ENCODE results near the gene CCDC102B. TPM values are rescaled to one million over a fixed set of nuclear protein-coding genes. Genes with fewer than 3 reads are reported as not detected.

CCDC102B gene
- total RNA-seq, 1 donor from 2014 or later = 8.2 TPM

DNA sequence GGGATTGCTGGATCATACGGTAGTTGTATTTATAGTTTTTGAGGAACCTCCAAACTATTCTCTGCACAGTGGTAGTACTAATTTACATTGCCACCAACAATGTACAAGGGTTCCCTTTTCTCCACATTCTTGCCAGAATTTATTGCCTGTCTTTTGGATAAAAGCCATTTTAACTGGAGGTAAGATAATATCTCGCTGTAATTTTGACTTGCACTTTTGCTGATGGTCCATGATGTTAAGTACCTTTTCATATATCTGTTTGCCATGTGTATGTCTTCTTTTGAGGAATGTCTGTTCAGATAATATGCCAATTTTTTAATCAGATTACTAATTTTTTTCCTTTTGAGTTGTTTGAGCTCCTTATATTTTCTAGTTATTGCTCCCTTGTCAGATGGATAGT is 158.8 kb downstream of the CCDC102B start:
- no peaks in the 10 kb centered on the region for H3K27me3 Mint-ChIP-seq (ENCODE audit: unreplicated experiment)
- no peaks in the 10 kb centered on the region for H3K9me3 Mint-ChIP-seq (ENCODE audit: unreplicated experiment)
- DNase-seq (ENCODE audit: low spot score) = no peak
- H3K4me1 Mint-ChIP-seq (ENCODE audit: unreplicated experiment) = no peaks in the 10 kb centered on the region
- no peaks in the 10 kb centered on the region for H3K36me3 Mint-ChIP-seq (ENCODE audit: low read depth, unreplicated experiment)
- H3K4me3 Mint-ChIP-seq (ENCODE audit: unreplicated experiment) = no peak overlapping the region
- TF ChIP-seq, protein P1, sequence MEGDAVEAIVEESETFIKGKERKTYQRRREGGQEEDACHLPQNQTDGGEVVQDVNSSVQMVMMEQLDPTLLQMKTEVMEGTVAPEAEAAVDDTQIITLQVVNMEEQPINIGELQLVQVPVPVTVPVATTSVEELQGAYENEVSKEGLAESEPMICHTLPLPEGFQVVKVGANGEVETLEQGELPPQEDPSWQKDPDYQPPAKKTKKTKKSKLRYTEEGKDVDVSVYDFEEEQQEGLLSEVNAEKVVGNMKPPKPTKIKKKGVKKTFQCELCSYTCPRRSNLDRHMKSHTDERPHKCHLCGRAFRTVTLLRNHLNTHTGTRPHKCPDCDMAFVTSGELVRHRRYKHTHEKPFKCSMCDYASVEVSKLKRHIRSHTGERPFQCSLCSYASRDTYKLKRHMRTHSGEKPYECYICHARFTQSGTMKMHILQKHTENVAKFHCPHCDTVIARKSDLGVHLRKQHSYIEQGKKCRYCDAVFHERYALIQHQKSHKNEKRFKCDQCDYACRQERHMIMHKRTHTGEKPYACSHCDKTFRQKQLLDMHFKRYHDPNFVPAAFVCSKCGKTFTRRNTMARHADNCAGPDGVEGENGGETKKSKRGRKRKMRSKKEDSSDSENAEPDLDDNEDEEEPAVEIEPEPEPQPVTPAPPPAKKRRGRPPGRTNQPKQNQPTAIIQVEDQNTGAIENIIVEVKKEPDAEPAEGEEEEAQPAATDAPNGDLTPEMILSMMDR (IDR thresholded peaks at IDR 0.05; ENCODE audit: unreplicated experiment) = no peak
- no peak overlapping the region for H3K27ac Mint-ChIP-seq (ENCODE audit: unreplicated experiment)

DNA sequence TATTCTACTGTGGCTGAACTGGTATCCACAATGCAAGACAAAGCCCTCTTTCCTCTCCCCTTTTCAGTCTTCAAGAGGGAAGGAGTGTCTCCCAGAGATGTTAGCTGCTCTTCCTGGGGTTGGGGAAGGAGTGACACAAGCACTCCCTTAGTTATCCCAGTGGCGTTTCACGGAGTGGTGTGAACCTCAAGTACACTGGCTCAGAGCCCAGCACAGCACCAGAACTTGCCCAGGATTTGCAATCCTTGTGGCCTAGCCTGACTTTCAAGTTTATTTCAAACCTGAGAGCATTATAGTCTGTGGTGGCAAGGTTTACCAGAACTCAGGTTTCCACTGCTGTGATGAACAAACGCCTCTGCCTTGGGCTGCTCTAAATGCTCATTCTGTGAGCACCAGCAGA is 162.5 kb downstream of the CCDC102B start:
- Mint-ChIP-seq H3K27ac (ENCODE audit: unreplicated experiment) (no peak overlapping the region), H3K36me3 (ENCODE audit: low read depth, unreplicated experiment) (no peaks in the 10 kb centered on the region), H3K27me3 (ENCODE audit: unreplicated experiment) (no peaks in the 10 kb centered on the region), H3K9me3 (ENCODE audit: unreplicated experiment) (no peaks in the 10 kb centered on the region), H3K4me1 (ENCODE audit: unreplicated experiment) (no peaks in the 10 kb centered on the region), H3K4me3 (ENCODE audit: unreplicated experiment) (no peak overlapping the region)
- no peak for DNase-seq (ENCODE audit: low spot score)
- TF ChIP-seq, protein P1 (IDR thresholded peaks at IDR 0.05; ENCODE audit: unreplicated experiment) = no peak

DNA sequence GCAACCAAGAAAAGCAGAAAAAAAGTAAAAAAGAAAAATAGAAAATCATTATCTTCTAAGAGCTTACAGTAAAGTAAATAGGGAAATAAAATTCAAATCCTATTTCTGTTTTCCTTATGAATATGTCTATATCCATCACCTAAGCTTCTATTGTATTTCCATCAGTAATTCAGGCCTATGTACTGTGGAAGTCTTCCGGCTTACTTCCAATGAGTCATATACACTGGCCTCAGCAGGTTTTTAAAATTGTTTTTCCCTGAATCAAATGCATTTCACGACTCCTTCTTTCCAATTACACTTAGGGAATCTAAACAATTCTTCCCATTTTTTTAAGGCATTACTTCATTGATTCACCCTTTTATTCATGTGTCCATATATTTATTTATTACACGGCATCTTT is 164.7 kb downstream of the CCDC102B start:
- Mint-ChIP-seq H3K4me3 (ENCODE audit: unreplicated experiment) (no peak overlapping the region), H3K4me1 (ENCODE audit: unreplicated experiment) (no peaks in the 10 kb centered on the region), H3K9me3 (ENCODE audit: unreplicated experiment) (no peaks in the 10 kb centered on the region), H3K27ac (ENCODE audit: unreplicated experiment) (no peak overlapping the region), H3K36me3 (ENCODE audit: low read depth, unreplicated experiment) (no peaks in the 10 kb centered on the region), H3K27me3 (ENCODE audit: unreplicated experiment) (no peaks in the 10 kb centered on the region)
- no peak for DNase-seq (ENCODE audit: low spot score)
- TF ChIP-seq, protein P1 (IDR thresholded peaks at IDR 0.05; ENCODE audit: unreplicated experiment) = no peak

DNA sequence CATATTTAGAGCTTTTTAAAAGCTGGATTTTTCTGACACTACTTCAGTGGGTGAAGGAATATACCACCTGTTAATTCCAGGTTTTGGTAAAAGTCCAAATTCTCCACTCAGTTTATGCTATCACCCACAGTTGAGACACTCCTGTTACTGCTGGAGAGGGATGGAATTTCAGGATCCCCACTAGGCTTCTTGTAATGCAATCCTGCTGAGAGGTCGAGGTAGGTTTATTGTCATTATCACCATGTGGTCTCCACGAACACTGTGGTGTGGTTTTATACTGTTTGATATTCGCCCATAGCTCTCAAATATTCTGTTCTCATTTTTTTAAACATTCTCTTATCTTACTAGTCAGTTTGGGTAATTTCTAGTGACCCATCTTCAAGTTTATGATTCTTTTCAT is 167.9 kb downstream of the CCDC102B start:
- Mint-ChIP-seq H3K9me3 (ENCODE audit: unreplicated experiment) (no peaks in the 10 kb centered on the region), H3K36me3 (ENCODE audit: low read depth, unreplicated experiment) (no peaks in the 10 kb centered on the region), H3K4me1 (ENCODE audit: unreplicated experiment) (no peaks in the 10 kb centered on the region), H3K27me3 (ENCODE audit: unreplicated experiment) (no peaks in the 10 kb centered on the region), H3K27ac (ENCODE audit: unreplicated experiment) (no peak overlapping the region), H3K4me3 (ENCODE audit: unreplicated experiment) (no peak overlapping the region)
- DNase-seq (ENCODE audit: low spot score) = no peak
- TF ChIP-seq, protein P1 (IDR thresholded peaks at IDR 0.05; ENCODE audit: unreplicated experiment) = no peak

DNA sequence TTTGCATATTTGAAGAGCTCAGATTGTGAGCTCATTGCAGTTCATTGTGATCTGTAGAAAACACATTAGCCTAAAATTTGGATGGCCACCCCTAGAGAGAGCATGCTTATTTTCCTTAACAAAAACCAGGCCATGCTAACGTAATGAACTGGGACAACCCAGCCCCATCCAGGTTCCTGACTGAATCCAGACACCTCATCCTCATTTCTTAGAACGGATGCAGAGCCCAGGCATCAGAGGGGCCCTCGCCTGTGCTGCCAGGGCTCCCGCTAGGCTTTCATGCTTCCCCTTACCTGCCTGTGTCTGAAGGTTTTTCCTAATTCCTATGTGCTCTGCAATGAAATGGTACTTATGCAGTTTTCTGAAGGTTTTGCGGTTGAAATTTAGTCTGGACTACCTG is 171.1 kb downstream of the CCDC102B start:
- no peaks in the 10 kb centered on the region for H3K36me3 Mint-ChIP-seq (ENCODE audit: low read depth, unreplicated experiment)
- TF ChIP-seq, protein P1 (IDR thresholded peaks at IDR 0.05; ENCODE audit: unreplicated experiment) = no peak
- no peaks in the 10 kb centered on the region for H3K27me3 Mint-ChIP-seq (ENCODE audit: unreplicated experiment)
- peaks cover 3% of the 10 kb centered on the region for H3K4me1 Mint-ChIP-seq (ENCODE audit: unreplicated experiment)
- H3K4me3 Mint-ChIP-seq (ENCODE audit: unreplicated experiment) = no peak overlapping the region
- H3K27ac Mint-ChIP-seq (ENCODE audit: unreplicated experiment) = no peak overlapping the region
- no peak for DNase-seq (ENCODE audit: low spot score)
- H3K9me3 Mint-ChIP-seq (ENCODE audit: unreplicated experiment) = no peaks in the 10 kb centered on the region
